ENCODE measurements around the gene ARL8B.
A peak's percentile ranks its signal among the peaks of the same experiment; 100 is the strongest.

Gene ARL8B

DNA sequence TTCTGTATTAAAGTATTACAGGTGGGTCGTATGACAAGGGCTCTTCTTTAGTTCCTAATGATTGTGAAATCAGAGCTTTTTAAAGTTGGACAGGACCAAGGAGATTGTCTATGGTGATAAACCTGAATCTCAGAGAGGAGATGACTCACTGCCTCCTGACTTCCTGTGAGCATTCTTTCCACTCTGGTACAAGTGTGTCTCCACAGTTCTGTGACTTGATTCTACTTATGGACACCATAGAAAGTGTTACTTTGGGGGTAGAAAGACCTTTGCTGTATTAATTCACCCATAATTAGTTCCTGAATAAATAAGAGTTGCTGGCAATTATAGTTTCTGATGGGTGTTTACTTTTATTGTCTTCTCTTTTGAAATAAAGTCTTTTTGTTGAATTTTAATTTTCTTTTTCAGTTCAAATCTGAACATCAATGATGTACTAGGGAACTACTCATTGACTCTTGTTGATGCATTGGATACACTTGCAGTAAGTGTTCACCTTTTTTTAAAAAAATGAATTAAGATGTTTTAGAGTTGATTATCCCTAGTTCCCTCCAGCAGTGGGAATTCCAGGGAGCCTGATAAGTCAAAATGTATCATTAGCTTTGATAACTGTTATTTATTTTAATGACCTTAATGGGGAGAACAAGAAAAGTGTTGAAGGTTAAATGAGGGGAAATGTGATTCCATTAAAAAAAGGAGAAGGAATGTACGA is 72.9 kb downstream of the ARL8B start:
- CTCF ChIA-PET: no interaction called here
- peak; percentile 74 for DNase-seq (ENCODE audit: low spot score)
- TF ChIP-seq, protein P1, sequence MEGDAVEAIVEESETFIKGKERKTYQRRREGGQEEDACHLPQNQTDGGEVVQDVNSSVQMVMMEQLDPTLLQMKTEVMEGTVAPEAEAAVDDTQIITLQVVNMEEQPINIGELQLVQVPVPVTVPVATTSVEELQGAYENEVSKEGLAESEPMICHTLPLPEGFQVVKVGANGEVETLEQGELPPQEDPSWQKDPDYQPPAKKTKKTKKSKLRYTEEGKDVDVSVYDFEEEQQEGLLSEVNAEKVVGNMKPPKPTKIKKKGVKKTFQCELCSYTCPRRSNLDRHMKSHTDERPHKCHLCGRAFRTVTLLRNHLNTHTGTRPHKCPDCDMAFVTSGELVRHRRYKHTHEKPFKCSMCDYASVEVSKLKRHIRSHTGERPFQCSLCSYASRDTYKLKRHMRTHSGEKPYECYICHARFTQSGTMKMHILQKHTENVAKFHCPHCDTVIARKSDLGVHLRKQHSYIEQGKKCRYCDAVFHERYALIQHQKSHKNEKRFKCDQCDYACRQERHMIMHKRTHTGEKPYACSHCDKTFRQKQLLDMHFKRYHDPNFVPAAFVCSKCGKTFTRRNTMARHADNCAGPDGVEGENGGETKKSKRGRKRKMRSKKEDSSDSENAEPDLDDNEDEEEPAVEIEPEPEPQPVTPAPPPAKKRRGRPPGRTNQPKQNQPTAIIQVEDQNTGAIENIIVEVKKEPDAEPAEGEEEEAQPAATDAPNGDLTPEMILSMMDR (conservative IDR thresholded peaks at IDR 0.05; ENCODE audit: low read depth): no peak
- POLR2A ChIA-PET (ENCODE audit: low non-redundant PET): no interaction called here
- H3K27ac ChIP-seq: peak overlapping the region; percentile 100

DNA sequence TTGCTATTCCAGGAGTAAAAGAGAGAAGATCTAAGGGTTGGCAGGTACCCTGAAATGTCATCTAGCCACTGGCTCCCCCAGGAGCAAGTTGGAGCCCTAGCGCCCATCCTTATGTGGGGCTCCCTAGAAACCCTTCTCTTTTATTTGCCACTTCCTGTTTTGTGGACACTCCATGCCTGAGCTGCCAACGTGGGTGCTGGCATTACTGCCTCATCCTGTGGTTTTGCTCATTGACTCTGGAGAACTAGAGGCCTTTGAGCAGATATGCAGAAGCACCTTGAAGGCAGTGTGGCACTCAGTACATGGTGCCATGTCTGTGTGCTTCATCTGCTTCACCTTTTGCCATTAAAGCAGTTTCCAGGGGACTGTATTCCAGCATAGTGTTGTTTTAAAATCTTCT is 73.5 kb downstream of the ARL8B start:
- CTCF ChIA-PET: no interaction called here
- DNase-seq (ENCODE audit: low spot score): no peak
- POLR2A ChIA-PET (ENCODE audit: low non-redundant PET): no interaction called here
- TF ChIP-seq, protein P1 (conservative IDR thresholded peaks at IDR 0.05; ENCODE audit: low read depth): no peak
- peak overlapping the region; percentile 100 for H3K27ac ChIP-seq

GRCh38 chr3:5197022-5197421 is 74.9 kb downstream of the ARL8B start:
- H3K27ac ChIP-seq: peak overlapping the region; percentile 100
- ChIA-PET POLR2A (ENCODE audit: low non-redundant PET) (interaction anchor here (0.6 to 1.1 kb wide), 2 partner anchors 74 to 1671 kb away, joined by 3 read pairs; no protein-coding TSS in a partner anchor), CTCF (interaction anchor here (0.6 kb wide), 2 partner anchors 97 to 115 kb away, joined by 4 to 8 read pairs; no protein-coding TSS in a partner anchor)
- TF ChIP-seq, protein P1 (conservative IDR thresholded peaks at IDR 0.05; ENCODE audit: low read depth): no peak
- DNase-seq (ENCODE audit: low spot score): peak; percentile 30

DNA sequence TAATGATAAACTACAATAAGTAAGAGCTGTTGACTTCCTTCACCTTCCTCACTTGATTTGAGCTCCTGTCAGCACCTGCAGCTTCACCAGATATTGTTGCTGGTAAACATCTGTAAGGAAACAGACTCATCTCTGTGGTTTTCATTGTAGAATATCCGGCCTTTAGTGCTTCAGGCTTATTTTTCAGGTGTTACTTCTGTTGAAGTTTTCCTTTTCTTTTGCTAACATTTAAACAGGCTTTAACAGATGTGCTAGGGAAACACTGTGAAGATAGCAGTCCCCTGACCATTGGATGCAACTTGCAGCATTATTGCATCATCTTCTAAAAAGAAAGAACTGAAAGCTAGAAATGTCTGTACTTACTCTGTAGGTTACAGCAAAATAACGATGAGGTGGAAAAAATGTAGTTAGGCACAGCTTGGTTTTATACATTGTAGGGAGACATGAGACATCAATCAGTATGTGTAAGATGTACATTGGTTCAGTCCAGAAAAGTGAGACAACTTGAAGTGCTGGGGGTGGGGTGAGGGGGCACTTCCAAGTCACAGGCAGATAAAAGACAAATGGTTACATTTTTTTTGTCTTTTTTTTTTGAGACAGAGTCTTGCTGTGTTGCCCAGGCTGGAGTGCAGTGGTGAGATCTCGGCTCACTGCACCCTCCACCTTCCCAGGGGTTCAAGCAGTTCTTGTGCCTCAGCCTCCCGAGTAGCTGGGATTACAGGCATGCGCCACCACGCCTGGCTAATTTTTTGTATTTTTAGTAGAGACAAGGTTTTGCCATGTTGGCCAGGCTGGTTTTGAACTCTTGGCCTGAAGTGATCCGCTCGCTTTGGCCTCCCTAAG is 75.6 kb downstream of the ARL8B start:
- peak; percentile 5 for DNase-seq (ENCODE audit: low spot score)
- TF ChIP-seq, protein P1 (conservative IDR thresholded peaks at IDR 0.05; ENCODE audit: low read depth): no peak
- H3K27ac ChIP-seq: peak overlapping the region; percentile 100
- ChIA-PET POLR2A (ENCODE audit: low non-redundant PET) (interaction anchor here (1.1 kb wide), 1 partner anchor 75 kb away, joined by 3 read pairs; no protein-coding TSS in a partner anchor), CTCF (no interaction called here)

GRCh38 chr3:5198313-5198677 is 76.2 kb downstream of the ARL8B start:
- peak overlapping the region; percentile 100 for H3K27ac ChIP-seq
- POLR2A ChIA-PET (ENCODE audit: low non-redundant PET): no interaction called here
- CTCF ChIA-PET: no interaction called here
- TF ChIP-seq, protein P1 (conservative IDR thresholded peaks at IDR 0.05; ENCODE audit: low read depth): no peak
- DNase-seq (ENCODE audit: low spot score): no peak

- no peak overlapping the region for H3K27ac ChIP-seq
- TF ChIP-seq, protein P1 (conservative IDR thresholded peaks at IDR 0.05; ENCODE audit: low read depth): no peak
- no peak for DNase-seq (ENCODE audit: low spot score)
- POLR2A ChIA-PET (ENCODE audit: low non-redundant PET): no interaction called here
- CTCF ChIA-PET: no interaction called here
Measured at GRCh38 chr3:5198986-5199731, 77.1 kb downstream of the ARL8B start.
